GM13976 (cell line): Measurements from ENCODE around the gene MGA.

Source experiments
- DNase-seq: peaks from one replicate; pipeline ENCODE4 v3.0.0; 2012; ENCODE audit warnings: low spot score
- in situ Hi-C: fragments of 300-500 bp; cut with MboI; formaldehyde crosslinking; loops from one replicate; pipeline ENCODE4 v1.12.0; 2022; ENCODE audit warnings: low sequenced_read_pairs, mixed read lengths, inconsistent platforms; ENCODE audit not compliant: unreplicated experiment
- TF ChIP-seq, protein P1 (sequence below): IDR thresholded peaks from 2 replicates; pipeline ENCODE4 v1.5.1; 2012; ENCODE audit warnings: borderline replicate concordance, mild to moderate bottlenecking; ENCODE audit not compliant: insufficient read depth; ENCODE audit errors: extremely low read depth, missing control alignments, control extremely low read depth

The MGA gene

DNA sequence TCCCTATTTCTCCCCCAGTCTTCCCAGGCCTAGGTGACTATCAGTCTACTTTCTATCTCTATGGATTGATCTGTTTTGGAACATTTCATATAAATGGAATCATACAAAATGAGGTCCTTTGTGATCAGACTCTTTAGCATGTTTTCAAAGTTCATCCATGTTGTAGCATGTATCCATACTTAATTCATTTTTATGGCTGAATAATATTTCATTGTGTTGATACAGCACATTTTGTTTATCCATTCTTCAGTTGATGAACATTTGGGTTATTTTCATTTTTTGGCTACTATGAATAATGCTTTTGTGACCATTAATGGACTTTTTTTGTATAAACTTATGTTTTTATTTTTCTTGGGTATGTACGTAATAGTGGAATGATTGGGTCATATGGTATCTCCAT, 19.2 kb upstream of the MGA start:
- TF ChIP-seq, protein P1, sequence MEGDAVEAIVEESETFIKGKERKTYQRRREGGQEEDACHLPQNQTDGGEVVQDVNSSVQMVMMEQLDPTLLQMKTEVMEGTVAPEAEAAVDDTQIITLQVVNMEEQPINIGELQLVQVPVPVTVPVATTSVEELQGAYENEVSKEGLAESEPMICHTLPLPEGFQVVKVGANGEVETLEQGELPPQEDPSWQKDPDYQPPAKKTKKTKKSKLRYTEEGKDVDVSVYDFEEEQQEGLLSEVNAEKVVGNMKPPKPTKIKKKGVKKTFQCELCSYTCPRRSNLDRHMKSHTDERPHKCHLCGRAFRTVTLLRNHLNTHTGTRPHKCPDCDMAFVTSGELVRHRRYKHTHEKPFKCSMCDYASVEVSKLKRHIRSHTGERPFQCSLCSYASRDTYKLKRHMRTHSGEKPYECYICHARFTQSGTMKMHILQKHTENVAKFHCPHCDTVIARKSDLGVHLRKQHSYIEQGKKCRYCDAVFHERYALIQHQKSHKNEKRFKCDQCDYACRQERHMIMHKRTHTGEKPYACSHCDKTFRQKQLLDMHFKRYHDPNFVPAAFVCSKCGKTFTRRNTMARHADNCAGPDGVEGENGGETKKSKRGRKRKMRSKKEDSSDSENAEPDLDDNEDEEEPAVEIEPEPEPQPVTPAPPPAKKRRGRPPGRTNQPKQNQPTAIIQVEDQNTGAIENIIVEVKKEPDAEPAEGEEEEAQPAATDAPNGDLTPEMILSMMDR = no peak
- no peak for DNase-seq
- in situ Hi-C loops = no loop called here

DNA sequence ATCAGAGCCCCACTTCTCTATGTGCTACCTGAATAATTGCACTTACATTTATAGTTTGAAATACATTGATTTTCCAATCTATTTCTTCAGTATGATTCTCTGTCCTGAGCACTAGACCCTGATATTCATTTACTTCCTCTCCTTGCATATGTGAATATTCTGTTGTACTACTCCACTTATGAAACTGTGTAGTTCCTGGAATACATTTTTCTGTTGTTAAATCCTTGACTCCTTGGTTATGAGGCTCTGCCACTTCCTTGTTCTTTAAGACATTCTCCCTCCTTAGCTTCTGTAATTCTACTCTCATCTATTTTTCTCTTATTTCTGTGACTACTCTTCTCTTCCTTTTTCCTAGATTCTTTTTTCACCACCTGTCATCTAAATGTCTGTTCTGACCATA, 12.9 kb upstream of the MGA start:
- DNase-seq = no peak
- TF ChIP-seq, protein P1 = no peak
- in situ Hi-C loops = no loop called here

DNA sequence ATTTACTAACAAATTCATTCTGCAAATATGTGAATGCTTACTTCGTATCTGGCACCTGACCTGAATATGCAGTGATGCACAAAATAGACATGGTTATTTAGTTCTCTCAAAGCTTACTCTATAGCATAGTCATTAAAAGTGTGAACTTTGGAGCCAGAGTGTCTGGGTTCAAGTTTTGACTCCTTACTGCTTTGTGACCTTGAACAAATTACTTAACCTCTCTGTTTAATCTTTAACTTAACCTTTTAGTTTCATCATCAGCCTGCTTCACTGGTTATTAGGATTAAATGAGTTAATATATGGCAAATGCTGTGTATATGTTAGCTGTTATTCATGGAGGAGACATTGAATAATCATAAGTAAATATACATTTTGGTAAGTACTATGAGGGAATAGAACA, 12.1 kb upstream of the MGA start:
- DNase-seq = no peak
- in situ Hi-C loops = no loop called here
- TF ChIP-seq, protein P1 = no peak

DNA sequence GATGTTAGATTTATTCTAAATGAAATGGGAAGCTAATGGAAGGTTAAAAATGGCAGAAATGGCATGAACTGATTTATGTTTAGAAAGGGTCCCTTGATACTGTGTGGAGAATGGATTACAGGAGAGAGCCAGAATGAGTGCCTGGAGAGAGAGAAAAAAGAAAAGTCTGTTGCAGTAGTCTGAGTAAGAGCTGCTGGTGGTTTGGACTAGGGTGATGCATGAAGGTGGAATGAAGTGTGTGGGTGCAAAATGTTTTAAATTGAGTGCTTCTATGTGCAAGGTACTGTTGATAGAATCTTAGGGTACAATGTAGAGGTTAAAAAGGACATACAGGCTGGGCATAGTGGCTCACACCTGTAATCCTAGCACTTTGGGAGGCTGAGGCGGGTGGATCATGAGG, 11.4 kb upstream of the MGA start:
- TF ChIP-seq, protein P1 = no peak
- no peak for DNase-seq
- in situ Hi-C loops = no loop called here

DNA sequence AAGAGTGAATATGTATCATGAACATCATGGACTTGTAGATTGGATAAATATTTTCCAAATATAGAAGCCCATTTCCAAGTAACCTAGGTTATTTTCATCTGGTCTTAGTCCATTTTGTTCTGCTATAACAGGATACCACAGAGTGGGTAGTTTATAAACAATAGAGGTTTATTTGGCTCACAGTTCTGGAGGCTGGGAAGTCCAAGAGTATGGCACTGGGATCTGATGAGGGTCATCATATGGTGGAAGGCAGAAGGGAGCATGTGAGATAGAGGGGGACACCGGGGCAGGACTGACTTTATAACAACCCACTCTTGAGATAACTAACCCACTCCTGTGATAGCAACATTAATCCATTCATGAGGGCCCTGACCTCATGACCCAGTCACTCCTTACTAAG, 9.4 kb upstream of the MGA start:
- no peak for DNase-seq
- in situ Hi-C loops = no loop called here
- TF ChIP-seq, protein P1 = no peak

DNA sequence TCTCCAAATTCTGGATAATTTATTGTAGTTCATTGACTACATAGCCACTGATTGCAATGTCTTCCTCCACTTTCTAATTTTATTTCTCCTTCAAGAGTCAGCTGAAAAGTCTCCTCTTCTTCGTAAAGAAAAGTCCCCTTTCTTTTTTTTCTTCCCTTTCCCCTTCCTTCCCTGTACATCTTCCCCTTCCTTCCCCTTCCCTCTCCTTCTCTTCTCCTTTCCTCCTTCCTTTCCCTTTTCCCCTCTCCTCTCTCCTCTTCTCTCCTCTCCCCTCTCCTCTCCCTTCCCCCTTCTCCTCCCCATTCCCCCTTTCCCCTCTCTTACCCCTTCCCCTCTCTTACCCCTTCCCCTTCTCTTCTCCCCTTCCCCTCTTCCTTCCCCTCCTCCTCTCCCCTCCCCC, 8.8 kb upstream of the MGA start:
- in situ Hi-C loops = no loop called here
- TF ChIP-seq, protein P1 = no peak
- no peak for DNase-seq

DNA sequence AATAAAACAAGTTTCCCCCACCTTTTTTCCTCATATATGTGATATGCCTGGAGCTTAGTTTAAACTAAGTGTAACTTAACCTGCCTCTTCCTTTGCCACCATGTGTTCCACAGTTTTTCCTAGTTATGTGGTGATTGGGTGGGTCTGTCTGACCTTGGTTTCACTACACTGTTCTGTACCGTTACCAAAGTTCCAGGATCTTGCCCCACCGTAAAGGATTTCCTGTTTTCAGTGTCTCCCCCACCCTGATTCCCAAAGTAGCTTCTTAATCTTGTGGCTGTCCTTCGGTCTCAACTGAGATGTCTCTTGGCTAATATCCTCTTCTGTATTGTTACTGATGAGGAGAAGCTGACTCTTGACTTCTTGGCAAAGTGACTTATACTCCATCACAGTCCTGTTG, 6.4 kb upstream of the MGA start:
- in situ Hi-C loops = no loop called here
- no peak for DNase-seq
- TF ChIP-seq, protein P1 = no peak
